Kidney tubule cell (primary cell): Measurements from ENCODE around the gene RYR2.
"Not testable (repeated sequence)": the region's sequence is repeated elsewhere in the genome, so short reads cannot be mapped to it uniquely, and the experiment has no call there.

Experiments used
- DNase-seq: peaks from one replicate; pipeline ENCODE4 v3.0.0-alpha.2; 2018; ENCODE audit warnings: low spot score

Gene RYR2

GRCh38 chr1:237355022-237355421 lies 313.0 kb downstream of the RYR2 start:
- no peak for DNase-seq

- no peak for DNase-seq
Measured at GRCh38 chr1:237358555-237358954, 316.6 kb downstream of the RYR2 start.

- no peak for DNase-seq
Measured at GRCh38 chr1:237367758-237368157, 325.8 kb downstream of the RYR2 start.

- DNase-seq, result not testable (repeated sequence)
Measured at GRCh38 chr1:237371477-237371876, 329.5 kb downstream of the RYR2 start.

- no peak for DNase-seq
Measured at GRCh38 chr1:237383791-237384190, 341.8 kb downstream of the RYR2 start.

- no peak for DNase-seq
Measured at GRCh38 chr1:237384213-237384612, 342.2 kb downstream of the RYR2 start.

- peak; percentile 26 for DNase-seq
Measured at GRCh38 chr1:237386362-237387143, 344.6 kb downstream of the RYR2 start.

- DNase-seq, result no peak
Measured at GRCh38 chr1:237387144-237387505, 345.1 kb downstream of the RYR2 start.

- DNase-seq, result no peak
Measured at GRCh38 chr1:237390823-237391222, 348.8 kb downstream of the RYR2 start.

GRCh38 chr1:237393632-237394031 lies 351.6 kb downstream of the RYR2 start:
- DNase-seq, result no peak

GRCh38 chr1:237394281-237394680 lies 352.3 kb downstream of the RYR2 start:
- no peak for DNase-seq

GRCh38 chr1:237396426-237396825 lies 354.4 kb downstream of the RYR2 start:
- DNase-seq, result no peak

- DNase-seq, result no peak
Measured at GRCh38 chr1:237398751-237399150, 356.8 kb downstream of the RYR2 start.

GRCh38 chr1:237405912-237406311 lies 363.9 kb downstream of the RYR2 start:
- no peak for DNase-seq

- DNase-seq, result peak; percentile 40
Measured at GRCh38 chr1:237411621-237412020, 369.6 kb downstream of the RYR2 start.

- no peak for DNase-seq
Measured at GRCh38 chr1:237416924-237417655, 375.1 kb downstream of the RYR2 start.

GRCh38 chr1:237428809-237429208 lies 386.8 kb downstream of the RYR2 start:
- no peak for DNase-seq

- no peak for DNase-seq
Measured at GRCh38 chr1:237429252-237429651, 387.3 kb downstream of the RYR2 start.

GRCh38 chr1:237431448-237431847 lies 389.5 kb downstream of the RYR2 start:
- no peak for DNase-seq

GRCh38 chr1:237440346-237440745 lies 398.4 kb downstream of the RYR2 start:
- no peak for DNase-seq

- no peak for DNase-seq
Measured at GRCh38 chr1:237444120-237444790, 402.3 kb downstream of the RYR2 start.

GRCh38 chr1:237448042-237448441 lies 406.1 kb downstream of the RYR2 start:
- DNase-seq, result no peak

GRCh38 chr1:237457573-237457972 lies 415.6 kb downstream of the RYR2 start:
- DNase-seq, result no peak
